Smooth muscle cell (in vitro differentiated cells): ENCODE results near the gene DMGDH. TPM values are rescaled to one million over a fixed set of nuclear protein-coding genes. Genes with fewer than 3 reads are reported as not detected.

Source experiments
- DNase-seq: peaks from one replicate; lab custom pipeline; 2025; ENCODE audit not compliant: unreplicated experiment; lab: John Stamatoyannopoulos, UW
- H2AFZ ChIP-seq: fragments of 200-600 bp; sonication (generic); 2 replicates; pipeline ENCODE4 v1.6.0; 2016; ENCODE audit warnings: antibody characterized with exemption, low read depth, mild to moderate bottlenecking
- H3F3A ChIP-seq: fragments of 200-600 bp; sonication (generic); 2 replicates; pipeline ENCODE4 v1.6.0; 2017; ENCODE audit warnings: antibody characterized with exemption, low read depth
- H3K27ac ChIP-seq: fragments of 200-600 bp; sonication (generic); 2 replicates; pipeline ENCODE4 v1.5.1; 2016; ENCODE audit warnings: low read depth, mild to moderate bottlenecking
- H3K27me3 ChIP-seq: fragments of 200-600 bp; sonication (generic); 2 replicates; pipeline ENCODE4 v1.6.1; 2016; ENCODE audit warnings: low read depth, mild to moderate bottlenecking
- H3K36me3 ChIP-seq: fragments of 200-600 bp; sonication (generic); 2 replicates; pipeline ENCODE4 v1.5.1; 2016; ENCODE audit warnings: low read depth
- H3K4me1 ChIP-seq: fragments of 200-600 bp; sonication (generic); 2 replicates; pipeline ENCODE4 v1.5.1; 2016; ENCODE audit warnings: low read depth
- H3K4me2 ChIP-seq: fragments of 200-600 bp; sonication (generic); 2 replicates; pipeline ENCODE4 v1.6.0; 2016; ENCODE audit warnings: mild to moderate bottlenecking
- H3K4me3 ChIP-seq: fragments of 200-600 bp; sonication (generic); 2 replicates; pipeline ENCODE4 v1.5.1; 2016; ENCODE audit warnings: mild to moderate bottlenecking
- H3K79me2 ChIP-seq: fragments of 200-600 bp; sonication (generic); 2 replicates; pipeline ENCODE4 v1.6.0; 2016; ENCODE audit warnings: low read depth, mild to moderate bottlenecking
- H3K9ac ChIP-seq: fragments of 200-600 bp; sonication (generic); 2 replicates; pipeline ENCODE4 v1.6.0; 2016; ENCODE audit warnings: low read depth
- H3K9me3 ChIP-seq: fragments of 200-600 bp; sonication (generic); replicated peaks from 2 replicates; pipeline ENCODE4 v1.5.1; 2016; ENCODE audit warnings: low read depth
- H4K20me1 ChIP-seq: fragments of 200-600 bp; sonication (generic); 2 replicates; pipeline ENCODE4 v1.6.0; 2016; ENCODE audit warnings: low read depth
- WGBS: methylation state at CpG from one replicate; pipeline ENCODE4 v1.1.7; 2016; ENCODE audit warnings: low lambda C conversion rate; 5-methylcytosine and 5-hydroxymethylcytosine counted together
- polyA plus RNA-seq: library from polyadenylated mRNA; unstranded; fragments of >200 nt; fragmentation: Nextera tagmentation; extraction: Ambion mirVana; gene quantifications from 2 replicates; pipeline ENCODE4 v1.2.1, GENCODE V29; 2016
- total RNA-seq: library from RNA; depleted of rRNA; stranded (reverse); fragments of >200 nt; gene quantifications from 2 replicates; pipeline ENCODE4 v1.2.3, GENCODE V29; 2014
- TF ChIP-seq, protein P1 (sequence below): fragments of 200-600 bp; sonication (generic); IDR thresholded peaks from 2 replicates; pipeline ENCODE4 v1.5.1; 2017; ENCODE audit warnings: borderline replicate concordance, mild to moderate bottlenecking, antibody characterized with exemption; ENCODE audit not compliant: insufficient read depth, poor library complexity, severe bottlenecking

DMGDH gene
- total and polyA plus RNA-seq, 2 experiments from 2014 or later: 0.07 TPM; not detected in 1

GRCh38 chr5:79002374-79002773 lies 67.1 kb downstream of the DMGDH start:
- H3K9ac ChIP-seq: no peak overlapping the region
- no peak overlapping the region for H2AFZ ChIP-seq
- DNase-seq: no peak
- H3K27ac ChIP-seq: no peak overlapping the region
- no peaks in the 10 kb centered on the region for H3K4me1 ChIP-seq
- H3K79me2 ChIP-seq: no peaks in the 10 kb centered on the region
- H3K36me3 ChIP-seq: no peaks in the 10 kb centered on the region
- no peaks in the 10 kb centered on the region for H3K9me3 ChIP-seq
- no peaks in the 10 kb centered on the region for H4K20me1 ChIP-seq
- H3K4me3 ChIP-seq: no peak overlapping the region
- H3F3A ChIP-seq: no peaks in the 10 kb centered on the region
- peaks cover 20% of the 10 kb centered on the region for H3K27me3 ChIP-seq
- WGBS: 91% methylated on average over 1 of the region's 1 CpG
- TF ChIP-seq, protein P1, sequence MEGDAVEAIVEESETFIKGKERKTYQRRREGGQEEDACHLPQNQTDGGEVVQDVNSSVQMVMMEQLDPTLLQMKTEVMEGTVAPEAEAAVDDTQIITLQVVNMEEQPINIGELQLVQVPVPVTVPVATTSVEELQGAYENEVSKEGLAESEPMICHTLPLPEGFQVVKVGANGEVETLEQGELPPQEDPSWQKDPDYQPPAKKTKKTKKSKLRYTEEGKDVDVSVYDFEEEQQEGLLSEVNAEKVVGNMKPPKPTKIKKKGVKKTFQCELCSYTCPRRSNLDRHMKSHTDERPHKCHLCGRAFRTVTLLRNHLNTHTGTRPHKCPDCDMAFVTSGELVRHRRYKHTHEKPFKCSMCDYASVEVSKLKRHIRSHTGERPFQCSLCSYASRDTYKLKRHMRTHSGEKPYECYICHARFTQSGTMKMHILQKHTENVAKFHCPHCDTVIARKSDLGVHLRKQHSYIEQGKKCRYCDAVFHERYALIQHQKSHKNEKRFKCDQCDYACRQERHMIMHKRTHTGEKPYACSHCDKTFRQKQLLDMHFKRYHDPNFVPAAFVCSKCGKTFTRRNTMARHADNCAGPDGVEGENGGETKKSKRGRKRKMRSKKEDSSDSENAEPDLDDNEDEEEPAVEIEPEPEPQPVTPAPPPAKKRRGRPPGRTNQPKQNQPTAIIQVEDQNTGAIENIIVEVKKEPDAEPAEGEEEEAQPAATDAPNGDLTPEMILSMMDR: no peak
- H3K4me2 ChIP-seq: no peak overlapping the region

GRCh38 chr5:79001471-79001870 lies 68.0 kb downstream of the DMGDH start:
- Histone ChIP-seq H2AFZ (no peak overlapping the region), H3K79me2 (no peaks in the 10 kb centered on the region), H3K4me1 (no peaks in the 10 kb centered on the region), H3K4me3 (no peak overlapping the region), H3F3A (no peaks in the 10 kb centered on the region), H4K20me1 (no peaks in the 10 kb centered on the region), H3K9me3 (no peaks in the 10 kb centered on the region), H3K27me3 (peaks cover 20% of the 10 kb centered on the region), H3K27ac (no peak overlapping the region), H3K9ac (no peak overlapping the region), H3K36me3 (no peaks in the 10 kb centered on the region), H3K4me2 (no peak overlapping the region)
- TF ChIP-seq, protein P1: no peak
- DNase-seq: no peak

GRCh38 chr5:78997090-78997489 lies 72.4 kb downstream of the DMGDH start:
- no peak overlapping the region for H3K4me2 ChIP-seq
- H2AFZ ChIP-seq: no peak overlapping the region
- H3K9ac ChIP-seq: no peak overlapping the region
- no peak for DNase-seq
- no peaks in the 10 kb centered on the region for H3F3A ChIP-seq
- H3K36me3 ChIP-seq: no peaks in the 10 kb centered on the region
- no peak overlapping the region for H3K27ac ChIP-seq
- no peaks in the 10 kb centered on the region for H4K20me1 ChIP-seq
- no peaks in the 10 kb centered on the region for H3K27me3 ChIP-seq
- 94% methylated on average over 2 of the region's 2 CpGs for WGBS
- H3K79me2 ChIP-seq: no peaks in the 10 kb centered on the region
- H3K4me3 ChIP-seq: no peak overlapping the region
- TF ChIP-seq, protein P1: no peak
- no peaks in the 10 kb centered on the region for H3K9me3 ChIP-seq
- H3K4me1 ChIP-seq: no peaks in the 10 kb centered on the region

GRCh38 chr5:78995521-78996007 lies 73.9 kb downstream of the DMGDH start:
- no peak overlapping the region for H3K9ac ChIP-seq

More at GRCh38 chr5:78995521-78996007, 73.9 kb downstream of the DMGDH start:
- H4K20me1 ChIP-seq: no peaks in the 10 kb centered on the region
- H3K4me2 ChIP-seq: no peak overlapping the region
- no peak overlapping the region for H3K4me3 ChIP-seq
- H3K79me2 ChIP-seq: no peaks in the 10 kb centered on the region
- H3K27ac ChIP-seq: no peak overlapping the region
- no peak for DNase-seq
- H3K27me3 ChIP-seq: no peaks in the 10 kb centered on the region
- WGBS: 86% methylated on average over 2 of the region's 2 CpGs
- H3K9me3 ChIP-seq: no peaks in the 10 kb centered on the region
- no peak overlapping the region for H2AFZ ChIP-seq
- no peaks in the 10 kb centered on the region for H3F3A ChIP-seq
- no peaks in the 10 kb centered on the region for H3K36me3 ChIP-seq
- TF ChIP-seq, protein P1: no peak
- H3K4me1 ChIP-seq: no peaks in the 10 kb centered on the region
